ENCODE measurements around the gene NDOR1. TPM values are rescaled to one million over a fixed set of nuclear protein-coding genes. Genes with fewer than 3 reads are reported as not detected.
"Not testable (repeated sequence)": the region's sequence is repeated elsewhere in the genome, so short reads cannot be mapped to it uniquely, and the experiment has no call there.

NDOR1 gene
- total RNA-seq, 2 donors from 2014 or later, result 6.7 to 8.1 TPM

DNA sequence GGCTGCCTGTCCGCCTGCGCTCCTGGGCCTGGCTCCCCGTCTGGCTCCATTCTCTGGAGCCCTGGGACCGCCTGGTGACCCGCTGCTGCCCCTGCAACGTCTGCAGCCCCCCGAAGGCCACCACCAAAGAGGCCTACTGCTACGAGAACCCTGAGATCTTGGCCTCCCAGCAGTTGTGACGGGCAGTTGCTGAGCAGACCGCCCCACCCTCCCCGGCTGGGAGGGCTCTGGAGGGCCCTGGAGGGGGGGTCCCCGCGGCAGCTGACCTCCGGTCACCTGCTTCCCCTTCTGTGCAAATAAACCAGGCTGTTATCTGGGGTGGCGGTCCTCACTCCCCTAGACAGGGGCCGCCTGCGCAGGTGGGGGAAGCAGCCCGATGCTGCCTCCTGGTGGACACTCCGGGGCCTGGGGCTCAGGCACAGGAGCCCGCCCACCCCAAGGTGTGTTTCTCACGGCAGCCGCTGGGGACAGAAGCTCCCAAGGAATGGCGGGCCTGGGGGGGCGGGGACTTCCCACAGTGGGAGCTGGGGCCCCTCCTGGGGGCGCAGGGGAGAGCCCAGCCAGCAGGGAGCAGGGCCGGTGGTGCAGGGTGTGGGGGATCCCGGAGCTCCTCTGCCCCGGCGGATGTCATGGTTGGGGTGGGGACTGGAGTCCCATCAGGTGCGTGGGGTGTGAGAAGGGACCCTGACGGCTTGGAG lies 30.9 kb downstream of the NDOR1 start:
- DNase-seq (ENCODE audit: low spot score), result peak; percentile 95
- intact Hi-C loops (cut with DNase I), result no loop called here

DNA sequence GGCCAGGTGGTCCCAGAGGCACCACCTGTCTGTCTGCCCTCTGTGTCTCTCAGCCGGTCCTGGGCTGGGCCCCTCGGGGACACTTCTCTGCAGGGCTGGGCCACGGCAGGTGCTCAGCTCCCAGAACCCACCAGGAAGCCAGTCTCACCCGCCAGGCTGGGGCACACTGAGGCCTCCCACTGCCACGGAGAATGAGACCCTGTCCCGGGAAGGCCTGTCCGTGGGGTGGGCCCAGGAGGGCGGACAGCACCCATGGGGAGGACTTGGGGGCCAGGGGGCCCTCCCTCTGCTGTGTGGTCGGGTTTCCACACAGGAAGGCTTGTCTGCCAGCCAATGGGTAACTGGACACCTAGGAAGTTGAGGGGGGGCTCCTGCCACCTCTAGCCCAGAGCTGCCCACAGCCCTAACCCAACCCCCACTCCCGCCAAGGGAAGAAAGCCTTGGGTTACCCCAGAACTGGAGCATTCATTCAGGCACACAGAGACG lies 31.5 kb downstream of the NDOR1 start:
- intact Hi-C loops (cut with DNase I), result no loop called here
- no peak for DNase-seq (ENCODE audit: low spot score)

DNA sequence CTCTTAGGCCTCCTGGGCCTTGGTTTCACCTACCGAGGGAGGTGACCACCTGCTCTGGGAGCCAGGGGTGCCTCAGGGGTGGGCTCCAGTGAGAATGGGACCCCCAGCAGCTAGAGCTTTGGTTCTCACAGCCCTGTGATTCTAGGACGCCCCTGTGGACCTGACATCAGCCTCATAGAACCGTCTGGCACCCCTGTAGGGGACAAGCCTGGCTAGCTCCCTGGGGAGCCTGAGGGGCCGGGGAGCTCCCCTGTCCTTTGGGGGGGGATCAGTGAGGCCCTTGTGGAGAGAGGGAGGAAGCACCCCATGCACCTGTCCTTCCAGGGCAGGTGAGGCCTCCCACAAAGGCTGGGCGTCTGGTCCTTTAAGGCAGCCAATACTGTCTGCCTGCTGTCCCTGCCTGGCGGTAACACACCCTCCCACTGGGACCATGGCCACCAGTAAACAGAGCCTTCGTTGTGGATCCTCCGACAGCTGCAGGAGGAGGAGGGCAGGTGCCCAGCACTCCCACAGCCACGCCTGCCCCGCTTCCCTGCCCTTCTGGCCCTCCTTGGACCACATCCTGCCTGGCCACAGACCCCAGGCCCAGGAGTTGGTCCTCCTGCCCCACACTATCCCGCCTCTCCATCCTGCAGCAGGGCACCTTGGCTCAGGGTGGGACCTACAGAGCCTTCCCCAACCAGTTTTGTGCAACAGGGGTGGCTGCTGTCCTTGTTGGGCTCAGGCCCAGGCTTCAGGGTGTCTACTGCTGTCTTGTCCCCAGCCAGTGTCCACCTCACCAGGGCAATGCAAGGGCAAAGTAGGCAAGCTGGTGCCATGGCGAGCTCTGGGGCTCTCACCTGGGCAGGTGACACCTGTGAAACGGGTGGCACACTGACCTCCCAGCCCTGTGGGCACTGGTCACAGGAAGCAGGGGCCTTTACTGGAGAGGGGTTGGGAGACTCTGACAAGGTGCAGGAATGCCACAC lies 32.5 kb downstream of the NDOR1 start:
- no peak for DNase-seq (ENCODE audit: low spot score)
- intact Hi-C loops (cut with DNase I), result no loop called here

DNA sequence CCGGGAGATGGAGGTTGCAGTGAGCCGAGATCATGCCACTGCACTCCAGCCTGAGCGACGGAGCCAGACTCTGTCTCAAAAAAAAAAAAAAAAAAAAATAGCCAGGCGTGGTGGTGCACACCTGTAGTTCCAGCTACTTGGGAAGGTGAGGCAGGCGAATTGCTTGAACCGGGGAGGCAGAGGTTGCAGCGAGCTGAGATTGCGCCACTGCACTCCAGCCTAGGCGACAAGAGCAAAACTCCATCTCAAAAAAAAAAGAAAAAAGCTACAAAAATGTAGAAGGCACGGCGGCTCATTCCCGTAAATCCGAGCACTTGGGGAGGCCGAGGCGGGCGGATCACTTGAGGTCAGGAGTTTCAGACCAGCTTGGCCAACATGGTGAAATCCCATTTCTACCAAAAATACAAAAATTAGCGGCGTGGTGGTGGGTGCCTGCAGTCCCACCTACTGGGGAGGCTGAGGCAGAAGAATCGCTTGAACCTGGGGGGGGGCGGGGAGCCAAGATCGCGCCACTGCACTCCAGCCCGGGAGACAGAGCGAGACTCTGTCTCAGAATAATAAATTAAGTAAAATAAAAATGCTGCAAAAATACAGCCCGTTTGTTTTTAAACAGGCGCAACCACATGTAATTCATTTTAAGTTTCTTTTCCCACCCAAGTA lies 34.2 kb downstream of the NDOR1 start:
- intact Hi-C loops (cut with DNase I); DNase-seq (ENCODE audit: low spot score): not testable (repeated sequence)

DNA sequence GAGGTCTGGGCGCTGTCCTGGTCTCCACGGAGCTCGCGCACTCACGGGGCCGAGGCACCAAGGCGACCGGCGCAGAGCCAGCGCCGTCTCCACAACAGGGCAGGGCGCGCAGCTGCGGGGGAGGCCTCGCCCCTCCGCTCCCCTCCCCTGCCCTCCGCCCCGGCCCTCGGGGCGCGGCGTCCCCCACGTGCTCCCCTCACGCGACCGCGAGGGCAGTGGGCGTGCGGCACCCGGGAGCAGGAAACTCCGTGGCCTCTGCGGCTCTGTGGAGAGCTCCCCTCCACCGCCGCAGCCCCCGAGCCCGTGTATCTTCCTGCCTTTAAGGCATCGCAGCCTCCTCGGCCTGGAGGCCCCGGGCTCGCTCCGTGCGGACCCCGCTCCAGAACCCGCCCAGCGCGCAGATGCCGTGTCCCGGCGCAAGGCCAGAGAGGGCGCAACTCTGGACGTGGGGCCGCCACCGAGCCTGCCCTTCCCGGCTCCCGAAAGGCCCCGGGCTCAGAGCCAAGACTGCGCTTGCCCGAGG lies 34.9 kb downstream of the NDOR1 start:
- DNase-seq (ENCODE audit: low spot score), result peak; percentile 93
- intact Hi-C loops (cut with DNase I), result no loop called here

DNA sequence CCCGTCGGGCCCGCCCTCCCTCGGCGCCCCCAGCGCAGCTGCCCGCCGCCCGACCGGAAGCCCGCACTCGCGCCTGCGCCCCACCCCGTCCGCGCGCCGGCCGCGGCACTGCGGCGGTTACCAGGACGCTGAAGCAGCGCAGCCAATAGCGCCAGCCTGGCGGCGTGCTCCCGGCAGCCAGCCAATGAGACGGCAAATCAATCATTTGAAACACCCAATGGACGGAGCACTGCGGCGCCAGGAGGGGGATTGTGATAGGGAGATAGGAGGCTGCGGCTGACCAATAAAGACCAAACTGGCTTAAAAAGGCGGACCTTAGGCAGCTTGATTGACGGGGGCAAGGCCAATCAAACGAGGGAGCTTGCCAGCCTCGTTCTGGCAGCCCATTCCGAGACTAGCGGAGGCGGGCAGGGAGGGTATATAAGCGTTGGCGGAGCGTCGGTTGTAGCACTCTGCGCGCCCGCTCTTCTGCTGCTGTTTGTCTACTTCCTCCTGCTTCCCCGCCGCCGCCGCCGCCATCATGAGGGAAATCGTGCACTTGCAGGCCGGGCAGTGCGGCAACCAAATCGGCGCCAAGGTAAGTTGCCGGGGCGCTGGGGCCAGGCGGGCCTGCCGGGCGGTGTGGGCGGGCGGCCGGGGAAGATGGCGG lies 35.5 kb downstream of the NDOR1 start, which contains the start of gene TUBB4B:
TUBB4B (plus strand) TSS at position 447 of the 649 bp plus-strand sequence; CDS start at position 521, 74 bp downstream.
- DNase-seq (ENCODE audit: low spot score), result peak; percentile 100
- intact Hi-C loops (cut with DNase I), result no loop called here

DNA sequence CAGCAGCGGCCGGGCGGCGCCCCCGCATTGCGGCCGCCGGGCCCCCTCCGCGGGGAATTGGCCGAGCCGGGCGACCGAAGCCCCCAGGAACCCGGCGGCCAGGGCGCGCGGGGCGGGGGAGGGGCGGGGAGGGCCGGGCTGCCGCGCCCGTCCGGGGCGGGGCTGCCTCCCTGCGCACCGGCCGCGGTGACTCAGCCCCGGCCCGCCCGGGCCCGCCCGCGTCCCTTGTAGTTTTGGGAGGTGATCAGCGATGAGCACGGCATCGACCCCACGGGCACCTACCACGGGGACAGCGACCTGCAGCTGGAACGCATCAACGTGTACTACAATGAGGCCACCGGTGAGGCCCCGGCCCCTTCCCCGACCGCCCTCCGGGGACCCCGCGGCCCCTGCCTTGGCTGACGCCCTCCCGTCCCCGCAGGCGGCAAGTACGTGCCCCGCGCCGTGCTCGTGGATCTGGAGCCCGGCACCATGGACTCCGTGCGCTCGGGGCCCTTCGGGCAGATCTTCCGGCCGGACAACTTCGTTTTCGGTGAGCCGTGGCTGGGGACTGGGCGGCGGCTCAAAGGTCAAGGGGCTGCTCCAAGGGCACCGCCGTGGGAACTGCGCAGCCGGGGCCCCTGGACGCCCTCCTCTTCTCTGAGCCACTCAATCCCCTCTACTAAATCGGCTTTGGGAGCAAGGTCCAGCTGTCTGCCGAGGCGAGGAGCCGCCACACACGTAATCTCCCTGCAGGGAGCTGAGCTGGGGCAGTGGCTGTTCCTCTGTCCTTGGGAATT lies 36.2 kb downstream of the NDOR1 start:
- intact Hi-C loops (cut with DNase I), result no loop called here
- DNase-seq (ENCODE audit: low spot score), result peak; percentile 93

DNA sequence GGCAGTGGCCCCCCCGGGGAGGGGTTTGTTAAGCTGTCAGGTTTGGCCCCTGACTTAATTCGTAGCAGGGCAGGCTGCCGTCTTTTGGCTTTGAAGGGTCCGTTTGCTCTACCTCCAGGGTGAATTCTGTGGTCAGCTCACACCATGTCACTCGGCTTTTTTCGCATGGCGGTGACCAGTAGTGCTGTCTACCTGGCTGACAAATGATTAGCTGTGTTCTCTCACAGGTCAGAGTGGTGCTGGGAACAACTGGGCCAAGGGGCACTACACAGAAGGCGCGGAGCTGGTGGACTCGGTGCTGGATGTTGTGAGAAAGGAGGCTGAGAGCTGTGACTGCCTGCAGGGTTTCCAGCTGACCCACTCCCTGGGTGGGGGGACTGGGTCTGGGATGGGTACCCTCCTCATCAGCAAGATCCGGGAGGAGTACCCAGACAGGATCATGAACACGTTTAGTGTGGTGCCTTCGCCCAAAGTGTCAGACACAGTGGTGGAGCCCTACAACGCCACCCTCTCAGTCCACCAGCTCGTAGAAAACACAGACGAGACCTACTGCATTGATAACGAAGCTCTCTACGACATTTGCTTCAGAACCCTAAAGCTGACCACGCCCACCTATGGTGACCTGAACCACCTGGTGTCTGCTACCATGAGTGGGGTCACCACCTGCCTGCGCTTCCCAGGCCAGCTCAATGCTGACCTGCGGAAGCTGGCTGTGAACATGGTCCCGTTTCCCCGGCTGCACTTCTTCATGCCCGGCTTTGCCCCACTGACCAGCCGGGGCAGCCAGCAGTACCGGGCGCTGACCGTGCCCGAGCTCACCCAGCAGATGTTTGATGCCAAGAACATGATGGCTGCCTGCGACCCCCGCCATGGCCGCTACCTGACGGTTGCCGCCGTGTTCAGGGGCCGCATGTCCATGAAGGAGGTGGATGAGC lies 37.0 kb downstream of the NDOR1 start:
- DNase-seq (ENCODE audit: low spot score), result no peak
- intact Hi-C loops (cut with DNase I), result no loop called here

DNA sequence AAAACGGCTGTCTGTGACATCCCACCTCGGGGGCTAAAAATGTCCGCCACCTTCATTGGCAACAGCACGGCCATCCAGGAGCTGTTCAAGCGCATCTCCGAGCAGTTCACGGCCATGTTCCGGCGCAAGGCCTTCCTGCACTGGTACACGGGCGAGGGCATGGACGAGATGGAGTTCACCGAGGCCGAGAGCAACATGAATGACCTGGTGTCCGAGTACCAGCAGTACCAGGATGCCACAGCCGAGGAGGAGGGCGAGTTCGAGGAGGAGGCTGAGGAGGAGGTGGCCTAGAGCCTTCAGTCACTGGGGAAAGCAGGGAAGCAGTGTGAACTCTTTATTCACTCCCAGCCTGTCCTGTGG lies 37.7 kb downstream of the NDOR1 start:
- intact Hi-C loops (cut with DNase I); DNase-seq (ENCODE audit: low spot score): not testable (repeated sequence)

DNA sequence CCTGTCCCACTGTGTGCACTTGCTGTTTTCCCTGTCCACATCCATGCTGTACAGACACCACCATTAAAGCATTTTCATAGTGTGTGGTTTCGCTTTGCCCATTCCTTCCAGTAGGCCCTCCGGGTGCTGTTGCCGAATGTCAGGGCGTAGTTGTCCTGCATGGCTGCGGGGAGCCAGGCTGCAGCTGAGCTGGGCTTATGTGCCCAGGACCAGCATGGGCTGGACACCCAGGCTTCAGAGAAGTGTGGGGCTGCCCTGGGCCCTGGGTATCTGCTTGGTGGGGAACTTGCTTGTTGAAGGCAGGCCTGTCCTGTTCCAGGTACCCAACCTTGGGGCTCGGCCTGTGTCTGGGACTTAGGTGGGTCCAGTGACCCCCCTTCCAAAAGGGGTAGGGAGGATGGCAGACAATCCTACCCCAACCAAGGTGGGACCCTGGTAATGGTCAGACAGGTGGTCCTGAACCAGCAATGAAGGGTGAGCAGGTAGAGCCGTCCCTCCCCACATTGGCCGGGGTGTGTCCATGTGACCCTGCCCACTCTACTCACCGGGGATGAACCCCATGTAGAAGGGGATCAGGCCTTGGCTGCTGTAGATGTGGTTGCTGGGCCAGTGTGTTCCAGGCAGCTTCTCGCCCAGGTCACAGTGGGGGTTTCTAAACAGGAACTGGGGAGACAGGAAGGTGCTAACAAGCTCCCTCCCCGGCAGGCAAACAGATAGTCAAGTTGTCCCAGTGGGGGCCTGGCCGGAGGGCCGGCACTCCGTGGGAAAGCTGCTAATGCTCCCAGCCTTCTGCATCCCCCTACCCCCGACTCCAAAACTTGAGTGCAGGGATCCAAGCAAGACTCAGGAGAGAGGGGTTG lies 38.4 kb downstream of the NDOR1 start:
- intact Hi-C loops (cut with DNase I), result no loop called here

DNA sequence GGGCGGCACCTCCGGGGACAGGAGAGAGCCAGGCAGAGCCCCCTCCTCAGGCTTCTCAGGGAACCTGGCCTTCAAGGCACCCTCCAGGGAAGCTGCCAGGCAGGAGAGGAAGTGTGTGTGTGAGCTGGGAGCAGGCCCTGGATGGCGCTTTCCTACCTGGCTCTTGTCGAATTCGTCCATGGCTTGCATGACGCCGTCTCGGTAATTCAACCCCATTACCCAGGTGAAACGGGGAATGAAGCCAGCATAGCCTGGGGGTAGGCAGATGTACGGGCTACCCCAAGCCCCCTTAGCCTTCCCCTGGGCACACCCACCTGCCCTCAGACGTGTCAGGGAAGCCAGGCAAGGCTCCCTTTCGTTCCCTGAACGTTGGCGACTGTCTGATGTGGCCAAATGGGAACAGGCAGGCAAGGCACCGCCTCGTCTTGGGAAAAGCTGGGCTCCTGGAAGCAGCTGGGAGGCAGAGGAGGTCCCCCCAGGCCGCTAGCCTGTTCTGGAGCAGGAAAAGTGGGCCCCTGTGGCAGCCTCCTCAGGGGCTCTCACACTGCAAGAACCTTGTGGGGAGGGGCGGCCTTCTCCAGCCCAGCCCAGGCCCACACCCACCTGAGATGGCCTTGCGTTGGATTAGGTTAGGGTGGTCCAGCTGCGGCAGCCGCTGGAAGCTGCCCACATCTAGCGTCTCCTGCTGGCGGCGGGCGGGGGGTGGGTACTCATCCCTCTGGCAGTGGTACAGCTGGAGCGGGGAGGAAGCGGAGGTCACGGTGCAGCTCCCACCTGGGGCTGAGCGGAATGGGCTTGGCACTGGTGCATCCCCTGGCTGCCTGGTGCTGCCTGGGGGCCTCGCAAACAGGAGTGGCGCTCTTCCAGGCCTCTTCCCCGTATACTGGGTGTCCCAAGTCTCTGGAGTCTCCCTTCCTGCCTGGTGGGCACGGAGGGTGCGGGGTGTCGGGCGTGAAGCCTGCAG lies 39.3 kb downstream of the NDOR1 start:
- no peak for DNase-seq (ENCODE audit: low spot score)
- intact Hi-C loops (cut with DNase I), result no loop called here

More for the DNA sequence above, 38.4 kb downstream of the NDOR1 start:
- no peak for DNase-seq (ENCODE audit: low spot score)

DNA sequence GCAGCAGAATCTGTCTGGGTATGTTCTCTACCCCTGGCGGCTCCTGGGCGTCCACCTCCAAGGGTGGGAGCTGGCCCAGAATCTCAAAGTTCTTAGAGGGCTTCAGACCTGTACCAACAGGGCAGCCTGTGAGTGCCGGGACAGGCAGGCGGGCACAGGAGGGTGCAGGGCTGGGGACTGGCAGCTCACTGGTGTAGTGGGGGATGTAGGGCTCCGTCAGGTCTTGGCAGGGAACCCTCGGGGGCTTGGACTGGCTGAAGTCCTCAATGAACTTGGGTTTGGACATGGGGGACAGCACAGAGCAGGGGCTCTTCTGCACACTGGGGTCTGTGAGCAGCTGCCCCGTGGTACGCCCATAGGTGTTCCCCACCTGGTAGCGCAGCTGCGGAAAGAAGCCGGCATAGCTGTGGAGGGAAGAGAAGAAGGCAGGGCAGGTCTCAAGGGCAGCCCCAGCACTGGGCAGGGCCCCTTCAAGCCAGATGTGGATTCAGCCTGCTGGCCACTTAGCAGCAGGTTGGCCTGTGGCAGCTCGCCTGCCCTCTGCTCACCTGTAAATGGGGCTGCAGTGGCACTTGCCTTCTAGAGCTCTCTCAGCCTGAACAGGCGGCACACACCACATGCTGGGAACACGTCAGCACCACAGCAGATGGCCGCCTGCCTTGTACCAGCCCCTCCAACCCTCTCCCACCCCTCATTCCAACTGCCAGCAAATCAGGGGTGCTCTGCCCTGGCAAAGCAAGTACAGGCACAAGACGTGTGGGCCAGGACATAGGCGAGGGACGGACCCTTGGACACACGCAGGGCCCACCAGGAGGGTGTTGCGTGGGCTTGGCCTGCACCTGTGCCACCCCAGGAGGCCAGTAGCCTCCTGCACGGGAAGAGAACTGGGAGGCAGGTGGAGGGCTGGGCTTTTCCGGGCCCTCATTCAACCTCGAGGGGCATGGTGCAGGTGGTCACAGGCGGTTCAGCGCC lies 40.2 kb downstream of the NDOR1 start:
- intact Hi-C loops (cut with DNase I), result no loop called here
- DNase-seq (ENCODE audit: low spot score), result no peak

DNA sequence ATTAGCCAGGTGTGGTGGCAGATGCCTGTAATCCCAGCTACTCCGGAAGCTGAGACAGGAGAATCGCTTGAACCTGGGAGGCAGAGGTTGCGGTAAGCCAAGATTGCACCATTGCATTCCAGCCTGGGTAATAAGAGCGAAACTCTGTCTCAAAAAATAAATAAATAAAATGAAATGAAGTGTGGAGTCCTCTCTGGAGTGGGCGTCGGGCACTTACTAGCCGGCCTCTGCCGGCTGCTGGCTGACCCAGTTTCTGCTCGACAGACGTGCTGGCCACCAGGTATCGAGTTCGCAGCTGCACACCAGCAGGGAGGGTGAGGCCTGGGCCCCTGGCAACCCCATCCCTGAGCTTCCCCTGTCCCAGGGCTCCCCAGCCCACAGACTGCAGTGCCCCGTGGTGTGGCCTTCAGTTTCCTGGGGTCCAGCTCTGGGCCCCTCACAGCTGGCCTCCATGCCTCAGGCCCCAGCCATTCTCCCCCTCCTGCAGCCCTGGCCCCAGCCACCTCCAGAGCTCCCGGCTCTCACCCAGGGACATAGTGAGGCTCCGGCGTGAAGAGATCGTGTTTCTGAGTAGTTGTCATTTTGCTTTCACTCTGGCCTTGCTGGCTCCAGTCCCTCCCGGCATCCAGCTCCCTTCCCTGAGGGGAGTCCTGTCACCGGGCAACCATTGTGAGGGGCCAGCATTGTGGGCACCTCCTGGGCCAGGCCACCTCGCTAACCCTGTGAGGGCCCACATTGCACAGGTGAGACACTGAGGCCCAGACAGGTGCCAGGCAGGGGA lies 41.8 kb downstream of the NDOR1 start:
- no peak for DNase-seq (ENCODE audit: low spot score)
- intact Hi-C loops (cut with DNase I), result no loop called here

DNA sequence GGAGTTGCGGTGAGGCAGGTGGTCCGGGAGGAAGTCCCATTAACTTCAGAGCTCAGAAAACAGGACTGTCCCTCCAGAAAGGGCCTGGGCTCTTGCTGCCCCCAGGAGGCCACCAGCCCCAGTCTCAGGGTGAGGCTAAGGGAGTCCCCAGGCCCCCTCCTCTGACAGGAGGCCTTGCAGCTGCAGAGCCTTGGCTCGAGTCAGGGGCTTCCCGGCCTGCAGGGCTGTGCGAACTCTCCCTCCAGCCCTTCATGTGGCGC lies 42.3 kb downstream of the NDOR1 start:
- intact Hi-C loops (cut with DNase I), result no loop called here
- DNase-seq (ENCODE audit: low spot score), result no peak
